GM18861 (cell line): Measurements from ENCODE around the gene FOXO1.
A peak's percentile ranks its signal among the peaks of the same experiment; 100 is the strongest.

Experiments
- ATAC-seq: cut with Tn5 transposase; IDR thresholded peaks from one replicate; pipeline ENCODE4 v1.9.1; 2021; ENCODE audit not compliant: unreplicated experiment

FOXO1 gene

DNA sequence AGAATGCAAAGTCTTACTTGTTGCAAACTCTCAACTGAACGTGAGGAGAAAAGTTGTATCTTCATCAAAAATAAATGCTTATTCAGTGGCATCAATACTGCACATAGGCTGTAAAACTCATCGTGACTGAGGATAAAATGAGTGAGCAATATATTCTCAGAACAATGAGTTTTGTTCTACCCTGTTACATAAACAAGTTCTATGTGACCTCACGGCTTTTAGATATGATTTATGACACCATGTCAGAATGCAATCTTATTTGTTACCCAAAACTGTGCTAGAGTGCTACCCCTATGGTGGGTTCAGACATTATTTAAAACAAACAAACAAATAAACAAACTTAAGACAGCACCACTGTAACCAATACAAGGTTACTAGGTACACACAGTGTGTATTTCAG is 55.4 kb downstream of the FOXO1 start:
- ATAC-seq = no peak

DNA sequence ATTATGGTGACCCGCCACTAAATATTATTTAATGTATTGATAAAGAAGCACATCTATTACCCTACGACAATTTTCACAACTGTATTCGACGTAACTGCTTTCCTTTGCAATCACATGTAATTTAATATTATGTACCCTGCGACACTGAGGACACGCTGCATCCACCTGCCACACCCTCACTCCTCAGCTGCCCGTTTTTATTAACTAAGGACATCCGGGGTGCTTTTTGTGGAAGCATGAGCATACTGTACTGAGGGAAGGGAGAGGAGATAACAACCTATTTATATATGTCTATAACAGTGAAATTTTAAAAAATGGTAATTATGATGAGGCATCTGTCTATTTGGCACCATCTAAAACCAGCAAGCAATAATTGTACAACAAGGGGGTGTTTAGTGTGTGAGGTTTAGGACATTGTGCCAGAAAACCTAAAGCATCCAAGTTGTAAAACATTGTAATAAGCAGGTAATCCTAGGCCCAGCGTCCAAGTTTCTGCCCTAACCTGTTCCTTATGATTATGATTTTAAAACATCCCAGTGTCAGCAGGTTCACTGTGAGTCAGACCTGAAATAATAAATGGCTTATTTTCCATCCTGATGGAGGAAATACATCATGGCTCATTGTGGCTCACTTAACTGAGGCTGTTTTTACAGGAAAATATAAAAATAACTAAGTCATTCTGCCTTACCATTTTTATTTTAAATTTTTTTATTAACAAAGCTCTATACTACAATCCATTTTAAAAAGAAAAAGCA is 56.3 kb downstream of the FOXO1 start:
- no peak for ATAC-seq

DNA sequence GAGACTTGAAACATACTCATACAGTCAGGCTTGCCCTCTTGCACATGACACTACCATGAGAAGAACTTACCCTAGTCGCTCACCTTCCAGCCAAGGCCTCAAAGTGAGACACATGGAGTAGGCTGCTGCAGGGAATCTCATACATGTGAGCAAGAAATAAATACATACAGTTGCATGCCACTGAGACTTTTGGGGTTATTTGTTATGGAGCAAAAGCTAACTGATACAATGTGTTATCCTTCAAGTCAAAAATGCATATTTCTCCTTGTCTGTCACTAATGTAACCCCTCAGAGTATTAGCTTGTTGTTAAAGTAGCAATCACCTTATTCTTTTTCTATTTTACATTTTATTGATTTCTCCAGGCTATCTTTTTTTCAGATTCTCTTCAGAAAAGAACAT is 58.1 kb downstream of the FOXO1 start:
- ATAC-seq = no peak

DNA sequence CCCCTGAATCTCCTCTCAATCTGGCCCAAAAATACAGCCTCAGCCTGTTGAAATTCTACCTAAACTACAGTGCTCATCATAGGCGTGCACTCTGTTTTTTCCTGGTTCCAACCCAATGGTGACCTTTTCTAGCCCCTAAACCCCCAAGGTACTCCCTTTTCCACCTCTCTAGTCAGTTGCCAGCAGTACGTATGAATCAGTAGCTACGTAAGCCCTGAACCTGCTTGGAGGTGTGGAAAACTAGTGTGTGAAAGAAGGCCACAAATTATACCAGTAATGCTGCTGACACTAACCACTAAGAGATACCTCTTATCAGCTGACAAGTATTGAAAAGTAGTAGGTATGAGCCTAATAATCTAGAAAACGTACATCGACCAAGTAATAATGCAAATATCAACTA is 60.9 kb downstream of the FOXO1 start:
- ATAC-seq = no peak

DNA sequence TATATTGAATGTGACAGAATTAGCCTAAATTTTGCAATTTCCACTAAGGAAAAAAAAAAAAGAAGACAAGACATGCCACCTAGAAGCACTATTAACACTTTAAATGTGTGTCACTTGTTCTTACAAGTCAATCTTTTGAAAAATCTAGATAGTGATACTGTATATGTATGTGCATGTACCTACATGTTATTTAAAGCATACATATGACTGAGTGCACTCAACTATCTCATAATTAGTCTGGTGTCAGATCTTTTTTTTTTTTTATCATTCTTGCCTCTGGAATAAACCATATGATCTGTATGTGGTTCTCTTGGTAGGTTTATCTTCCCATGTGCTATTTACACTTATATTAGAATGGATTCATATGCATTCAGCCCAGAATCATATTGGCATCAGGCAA is 62.3 kb downstream of the FOXO1 start:
- ATAC-seq = no peak

DNA sequence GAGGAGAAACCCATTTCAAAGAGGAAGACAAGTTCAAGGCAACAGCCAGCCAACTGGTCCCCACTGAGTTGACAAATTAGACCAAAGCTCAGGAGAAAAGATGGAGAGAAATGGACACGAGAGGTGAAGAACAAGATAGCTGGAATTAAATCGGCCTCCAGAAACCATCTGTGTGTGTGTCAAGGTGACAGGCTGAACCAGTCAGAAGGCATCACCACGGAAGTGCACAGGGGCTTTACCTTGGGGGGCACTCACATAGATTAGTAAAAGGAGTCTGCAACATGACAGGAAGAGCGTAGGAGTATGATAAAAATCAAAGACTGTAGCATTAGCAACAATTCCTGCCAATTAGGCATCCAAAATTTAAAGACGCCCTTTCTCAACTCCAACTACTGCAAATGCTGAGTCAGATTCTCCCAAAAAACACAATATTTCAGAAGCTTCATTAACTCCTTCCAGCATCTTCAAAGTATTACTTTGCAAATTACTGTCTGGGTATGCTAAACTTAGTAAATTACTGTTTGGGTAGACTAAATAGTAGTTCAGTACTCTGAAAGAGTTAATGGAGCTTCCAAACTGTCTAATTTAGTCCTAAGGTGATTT is 66.2 kb downstream of the FOXO1 start:
- ATAC-seq = no peak

DNA sequence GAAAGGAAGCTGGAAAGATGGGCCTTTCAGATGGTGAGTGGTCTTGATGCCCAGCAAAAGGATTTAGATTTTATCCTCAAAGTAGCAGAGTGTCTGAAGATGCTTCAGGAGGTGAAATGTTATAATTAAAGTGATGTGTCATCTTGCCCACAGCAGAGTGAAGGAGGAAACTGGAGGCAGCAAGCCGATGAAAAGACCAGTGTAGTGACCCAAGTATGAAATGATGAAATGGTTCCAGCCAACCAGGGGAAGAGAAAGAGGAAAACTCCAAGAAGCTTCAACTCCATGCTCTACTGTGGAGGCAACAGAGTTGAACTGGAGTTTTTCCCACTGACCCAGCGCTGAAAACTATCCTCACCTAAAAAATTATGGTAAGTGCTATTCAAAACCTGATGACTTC is 66.7 kb downstream of the FOXO1 start:
- ATAC-seq = no peak

DNA sequence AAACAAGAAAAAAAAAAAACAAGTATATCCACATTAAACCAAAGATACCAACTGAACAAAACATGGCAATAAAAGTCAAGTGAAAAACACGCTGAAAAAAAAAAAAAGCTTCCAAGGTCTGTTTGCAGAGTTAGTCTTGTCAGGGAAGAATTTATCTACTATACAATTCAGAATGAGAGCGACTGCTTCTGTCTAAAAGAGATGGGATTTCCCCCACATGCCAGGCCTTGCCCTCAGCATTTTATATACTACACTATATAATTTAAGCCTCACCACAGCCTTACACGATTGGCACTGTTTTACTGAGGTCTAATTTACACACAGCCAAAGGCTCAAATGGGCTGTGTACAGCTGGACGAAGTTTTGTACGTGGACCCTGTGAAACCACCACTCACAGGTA is 67.3 kb downstream of the FOXO1 start:
- no peak for ATAC-seq

DNA sequence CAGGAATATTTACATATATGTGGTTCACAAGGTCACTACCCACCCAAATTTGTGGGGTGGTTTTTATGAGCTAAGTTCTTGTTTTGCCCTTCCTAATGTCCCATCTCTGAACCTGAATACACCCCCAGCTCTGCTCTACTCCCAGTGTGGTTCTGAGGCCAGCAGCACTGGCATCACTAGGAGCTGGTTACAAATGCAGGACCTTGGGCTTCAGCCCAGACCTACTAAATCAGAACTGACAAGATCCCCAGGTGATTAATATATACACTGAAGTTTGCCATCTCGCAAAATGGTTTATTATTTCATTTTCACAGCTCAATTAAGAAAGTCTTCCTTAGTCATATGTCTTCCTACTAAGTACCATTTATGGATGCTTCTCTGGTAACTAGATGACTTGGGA is 67.9 kb downstream of the FOXO1 start:
- no peak for ATAC-seq

DNA sequence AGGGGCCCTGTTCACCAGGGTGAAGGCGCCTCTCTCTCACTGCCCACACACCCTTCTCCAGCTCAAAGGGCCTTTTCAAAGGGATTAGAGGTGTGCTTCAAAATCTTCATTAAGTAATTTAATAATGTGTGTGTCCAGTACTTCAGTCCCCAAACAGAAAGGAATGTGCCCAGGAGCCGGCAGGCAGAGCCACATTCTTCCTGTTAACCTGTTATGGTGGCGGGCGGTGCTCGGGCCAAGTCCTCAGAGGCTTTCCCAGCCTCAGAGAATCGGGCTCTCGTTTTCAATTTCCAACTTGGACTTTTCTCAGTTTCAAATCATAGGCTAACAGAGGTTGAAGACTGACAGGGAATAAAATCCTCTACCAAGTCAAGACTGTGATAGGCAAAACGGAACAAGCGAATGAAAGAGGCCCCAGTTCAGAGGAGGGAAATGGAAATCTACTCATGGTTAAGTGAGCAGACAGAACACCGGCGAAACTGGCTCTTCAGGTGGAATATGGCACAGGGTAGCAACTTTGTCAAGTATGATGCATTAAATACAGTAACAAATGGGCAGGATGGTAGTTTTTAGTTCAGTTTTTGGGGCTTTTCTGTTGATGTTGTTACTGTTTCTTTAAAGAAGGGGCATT is 68.6 kb downstream of the FOXO1 start:
- no peak for ATAC-seq

DNA sequence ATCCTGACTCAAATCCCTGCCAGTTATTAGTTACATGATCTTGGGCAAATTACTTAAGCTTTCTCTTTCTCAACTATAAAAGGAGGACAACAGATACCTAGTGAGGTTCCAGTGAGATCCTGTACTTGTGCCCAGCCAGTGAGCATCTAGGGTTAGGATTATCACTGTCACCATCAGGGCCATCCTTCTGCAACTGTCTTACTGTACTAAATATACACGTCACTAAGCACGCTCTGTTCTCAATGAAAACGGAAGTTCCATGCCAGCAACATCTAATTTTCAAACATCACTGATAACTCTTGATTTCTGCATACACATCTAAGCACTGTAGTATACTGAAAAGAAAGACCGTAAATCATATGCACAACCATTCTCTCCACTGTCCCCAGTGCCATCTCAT is 70.0 kb downstream of the FOXO1 start:
- no peak for ATAC-seq

DNA sequence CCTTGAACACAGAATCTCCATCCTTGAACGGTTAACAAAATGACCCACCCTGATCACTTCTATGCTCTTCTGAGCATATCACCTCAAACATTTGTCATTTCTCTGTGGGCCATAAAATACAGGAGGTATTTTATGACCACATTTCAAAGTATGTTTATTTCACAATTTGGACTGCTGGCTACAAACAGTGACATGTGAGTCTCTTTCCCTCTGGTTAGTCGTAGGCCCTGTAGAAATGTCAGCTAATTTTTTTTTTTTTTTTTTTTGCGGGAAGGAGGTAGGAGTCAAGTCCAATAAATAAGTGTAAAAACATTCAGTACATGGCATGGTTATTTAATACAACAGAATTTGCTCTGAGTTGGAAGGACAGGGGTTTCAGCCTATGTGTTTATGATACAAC is 70.7 kb downstream of the FOXO1 start:
- ATAC-seq = no peak

DNA sequence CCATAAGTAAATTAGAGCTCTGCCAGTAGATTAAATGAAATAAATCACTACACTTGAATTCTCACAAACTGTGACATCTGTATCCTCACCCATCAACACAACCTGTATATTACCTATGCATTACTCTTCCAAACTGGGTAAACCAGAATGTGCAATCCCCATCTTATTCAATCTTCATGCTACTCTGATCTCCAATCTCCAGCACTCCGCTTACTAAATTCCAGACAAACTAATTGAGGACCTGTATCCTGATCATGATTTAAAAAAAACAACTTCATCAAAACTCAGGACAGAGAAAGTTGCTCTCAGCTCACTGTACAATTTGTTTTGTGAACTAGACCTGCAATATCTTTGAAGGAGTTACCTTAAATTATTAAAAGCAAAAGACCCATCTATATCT is 74.4 kb downstream of the FOXO1 start:
- ATAC-seq = no peak

DNA sequence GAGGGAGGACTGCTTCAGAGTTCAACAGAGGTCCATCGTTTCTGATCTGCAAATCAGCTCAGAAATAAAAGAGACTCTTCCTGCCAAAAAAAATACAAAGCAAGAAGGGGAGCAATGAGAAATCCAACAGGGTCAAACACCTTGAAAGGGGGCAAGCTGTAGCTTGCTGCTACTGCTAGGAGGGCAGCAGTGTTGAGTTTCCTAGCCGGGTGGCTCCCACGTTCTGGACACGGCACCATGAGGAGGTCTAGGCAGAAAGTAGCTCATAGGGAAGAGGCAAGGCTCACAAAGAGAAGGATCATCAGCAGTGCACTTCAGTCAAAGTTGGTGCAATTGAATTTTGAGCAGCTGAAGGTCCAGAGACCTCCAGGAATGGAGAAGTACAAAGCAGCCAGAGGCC is 75.3 kb downstream of the FOXO1 start:
- no peak for ATAC-seq

DNA sequence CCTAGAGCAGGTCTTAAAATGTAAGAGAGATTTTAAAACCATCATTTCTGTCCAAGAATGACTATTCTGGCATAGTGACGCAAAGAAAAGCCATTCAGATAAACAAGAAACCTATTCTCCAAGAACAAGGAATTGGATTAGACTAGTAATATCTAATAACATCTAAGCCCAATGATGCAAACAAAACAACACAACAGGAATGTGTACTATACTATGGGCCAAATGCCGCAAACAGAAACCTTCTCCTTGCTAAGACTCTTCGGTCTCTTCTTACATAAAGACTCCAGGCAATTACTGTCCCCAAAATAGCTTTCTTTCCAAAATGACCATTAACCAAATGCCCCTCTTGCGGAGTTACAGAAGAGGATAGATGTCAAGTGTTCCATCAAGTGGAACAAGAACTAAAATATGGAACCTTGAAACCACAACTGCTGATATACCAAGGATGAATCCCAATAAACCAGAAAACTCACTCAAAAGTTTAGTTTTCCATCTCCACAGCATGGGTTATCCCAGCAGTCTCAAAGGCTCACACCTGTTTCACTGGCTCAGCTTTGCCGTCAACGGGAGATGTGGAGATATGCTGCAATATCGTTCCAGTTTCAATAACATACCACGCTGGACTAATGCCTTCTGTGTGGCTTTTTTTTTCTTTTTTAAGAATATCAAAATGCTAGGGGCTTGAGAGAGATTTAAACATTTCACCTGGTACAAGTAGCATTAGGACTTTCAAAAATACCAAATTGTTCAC is 76.2 kb downstream of the FOXO1 start:
- ATAC-seq = no peak

DNA sequence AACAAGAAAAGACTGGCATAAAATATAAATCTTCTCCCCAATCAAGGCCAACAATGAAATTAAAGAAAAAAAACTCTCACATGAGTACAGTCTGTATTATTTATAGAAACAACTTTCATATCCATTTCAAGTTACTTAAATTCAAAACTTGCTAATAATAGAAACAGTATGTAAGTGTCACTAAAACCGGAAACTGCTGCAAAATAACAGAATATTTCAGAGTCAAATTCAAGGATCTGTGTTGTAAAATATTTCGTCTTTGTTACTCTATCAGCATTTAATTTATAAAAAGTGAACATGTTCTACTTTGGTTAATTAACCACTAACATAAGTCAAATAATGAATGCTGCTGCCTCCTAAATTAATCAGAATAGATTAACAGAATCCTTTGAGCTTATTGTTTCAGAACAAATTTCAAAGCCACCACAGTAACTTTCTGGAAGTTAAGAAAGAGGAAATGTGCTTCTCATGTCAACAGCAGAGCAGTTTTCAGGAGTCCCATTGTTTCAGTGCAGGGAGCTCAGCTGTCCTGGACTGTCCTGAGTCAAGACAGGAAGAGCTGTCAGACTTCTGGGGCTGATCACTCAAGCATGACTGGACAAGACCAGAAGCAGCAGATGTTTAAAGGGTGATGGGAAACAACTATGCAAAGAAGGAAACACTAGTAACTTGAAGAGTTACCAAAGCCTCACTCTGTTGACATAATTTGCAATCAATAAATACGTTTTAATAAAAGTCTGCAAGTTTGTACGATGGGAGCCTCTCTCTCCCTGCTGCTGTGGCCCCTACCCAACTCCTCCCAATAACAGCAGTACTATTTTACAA is 76.9 kb downstream of the FOXO1 start:
- ATAC-seq = peak; percentile 79

DNA sequence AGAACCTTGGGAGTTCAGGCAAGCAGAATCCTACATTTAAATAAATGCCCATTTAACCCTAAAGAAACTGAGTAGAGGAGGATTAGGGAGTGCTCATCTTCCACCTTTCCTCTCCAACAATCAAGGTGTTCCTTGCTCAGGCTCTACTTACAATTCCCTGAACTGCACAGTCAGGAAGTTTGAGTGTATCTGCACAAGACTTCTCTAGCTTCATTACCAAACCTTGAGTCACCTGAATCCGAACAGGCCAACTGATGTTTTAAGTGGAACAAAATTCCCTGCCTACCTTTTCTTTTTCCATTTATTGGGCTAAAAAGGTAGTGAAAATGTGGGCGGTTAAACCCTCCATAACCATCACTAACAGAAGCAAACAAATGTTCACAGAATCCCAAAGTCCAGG is 78.3 kb downstream of the FOXO1 start:
- no peak for ATAC-seq

DNA sequence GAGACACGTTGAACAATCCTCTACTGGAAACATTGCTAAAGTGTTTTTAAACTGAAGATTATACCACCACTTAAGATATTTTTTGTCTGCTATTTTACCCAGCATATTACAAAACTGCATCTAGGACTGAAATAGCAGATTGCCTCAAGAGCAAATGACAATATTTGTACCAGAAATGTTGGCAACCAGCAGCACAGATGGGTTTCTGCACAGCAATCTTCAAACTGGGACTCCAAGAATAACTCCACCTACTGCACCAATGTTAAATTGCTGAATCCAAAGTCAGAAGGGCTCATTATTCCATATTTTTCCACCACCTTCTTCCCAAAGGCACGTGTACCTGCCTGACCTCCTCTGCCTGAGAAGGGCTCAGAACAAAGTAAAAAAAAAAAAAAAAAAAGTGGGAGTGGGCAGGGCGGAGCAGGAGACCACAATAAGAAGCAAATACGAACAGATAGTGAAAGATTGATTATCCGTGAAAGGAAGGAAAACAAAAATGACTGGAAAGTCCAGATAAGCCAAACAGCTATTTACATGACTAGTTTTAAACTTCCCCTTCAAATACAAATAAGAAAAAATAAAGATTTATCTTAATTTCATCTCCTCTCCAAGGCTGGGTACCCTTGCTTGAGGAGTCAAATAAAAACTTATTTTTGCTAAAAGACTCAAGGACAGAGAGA is 79.4 kb downstream of the FOXO1 start:
- ATAC-seq = no peak

DNA sequence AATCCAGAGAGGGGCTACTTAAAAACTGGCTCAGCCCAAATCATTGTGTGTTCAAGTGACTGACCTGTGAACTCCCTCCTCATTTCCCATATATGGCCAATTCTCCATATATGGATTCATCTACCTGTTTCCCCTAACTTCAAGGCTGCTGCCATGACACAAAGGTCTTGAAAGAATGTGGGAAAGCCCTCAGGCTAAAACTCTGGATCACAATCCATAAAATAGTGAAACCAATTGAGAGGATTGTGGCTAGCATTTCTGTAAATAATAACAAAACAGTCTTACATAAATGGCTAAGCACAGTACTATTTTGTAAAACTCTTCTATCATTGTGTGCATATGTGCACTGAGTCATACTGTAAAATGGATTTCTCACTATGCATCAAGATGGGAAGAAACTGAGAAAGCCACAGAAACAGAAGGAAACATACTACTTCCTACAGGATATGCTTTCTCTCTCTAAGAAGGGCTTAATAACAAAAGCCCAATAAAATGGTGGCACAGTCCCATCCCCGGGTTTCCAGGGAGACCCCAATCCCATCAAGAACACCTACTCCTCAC is 80.5 kb downstream of the FOXO1 start:
- no peak for ATAC-seq

DNA sequence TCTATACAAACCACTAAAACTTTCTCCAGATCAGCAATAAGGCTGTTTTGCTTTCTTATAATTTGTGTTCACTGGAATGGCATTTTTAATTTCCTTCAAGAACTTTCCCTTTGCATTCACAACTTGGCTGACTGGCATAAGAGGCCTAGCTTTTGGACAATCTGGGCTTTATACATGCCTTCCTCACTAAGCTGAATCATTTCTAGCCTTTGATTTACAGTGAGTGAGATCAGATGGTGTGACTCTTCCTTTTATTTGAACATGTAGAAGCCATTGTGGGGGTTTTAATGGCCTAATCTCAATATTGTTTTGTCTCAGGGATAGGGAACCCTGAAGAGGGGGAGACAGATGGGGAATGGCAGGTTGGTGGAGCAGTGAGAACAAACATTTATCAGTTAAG is 82.7 kb downstream of the FOXO1 start:
- ATAC-seq = no peak
